Choroid plexus epithelial cell (primary cell): Measurements from ENCODE around the gene ARSH.
"Not testable (repeated sequence)": the region's sequence is repeated elsewhere in the genome, so short reads cannot be mapped to it uniquely, and the experiment has no call there.

Experiments used
- DNase-seq: peaks from one replicate; pipeline ENCODE4 v3.0.0-alpha.2; 2010; ENCODE audit warnings: low read depth
- H3K4me3 ChIP-seq: 2 replicates; pipeline ENCODE4 v1.5.1; 2011; ENCODE audit warnings: low read depth, mild to moderate bottlenecking, control low read depth, low read length, moderate library complexity
- TF ChIP-seq, protein P1 (sequence below): conservative IDR thresholded peaks from 2 replicates; pipeline ENCODE4 v1.5.1; 2011; ENCODE audit warnings: low read depth, mild to moderate bottlenecking, control low read depth, inconsistent platforms, low read length, moderate library complexity

ARSH gene

DNA sequence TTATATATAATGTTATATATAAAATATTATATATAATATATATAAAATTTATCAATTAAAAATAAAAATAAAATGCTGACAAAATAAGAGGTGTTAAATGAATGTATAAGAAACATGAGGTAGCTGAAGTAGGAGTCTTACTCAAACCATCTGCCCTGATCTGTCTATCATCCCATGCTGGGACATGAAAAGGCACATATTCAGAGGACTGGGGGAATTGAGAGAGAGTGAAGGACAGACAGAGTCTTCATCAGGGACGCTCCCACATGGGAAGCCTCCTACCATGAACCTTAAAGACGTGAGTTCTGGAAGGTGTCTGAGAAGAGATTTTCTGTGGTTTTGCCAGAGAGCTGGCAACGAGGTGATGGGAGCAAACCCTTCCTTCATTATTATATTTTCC, 30.9 kb downstream of the ARSH start:
- DNase-seq: no peak

DNA sequence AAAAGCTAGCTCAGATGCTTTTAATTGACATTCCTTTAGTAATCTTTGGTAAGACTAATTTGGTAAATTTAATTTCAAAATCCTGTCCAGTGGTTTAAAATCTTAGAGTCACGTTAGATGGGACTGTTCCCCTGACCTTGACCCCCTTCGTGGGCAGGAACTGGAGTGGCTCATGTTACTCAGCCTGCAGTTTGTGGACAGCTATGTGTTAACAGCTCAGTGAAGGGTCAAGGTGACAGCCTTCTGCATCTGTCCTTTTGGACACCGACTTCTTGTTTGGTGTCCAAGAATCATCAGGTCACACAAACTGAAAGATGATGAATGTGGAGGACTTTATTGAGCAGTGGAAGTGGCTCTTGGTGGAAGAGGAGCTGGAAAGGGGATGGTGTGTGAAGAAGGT, 37.9 kb downstream of the ARSH start:
- no peak for DNase-seq

More for the DNA sequence above, 30.9 kb downstream of the ARSH start:
- H3K4me3 ChIP-seq: no peak overlapping the region
- TF ChIP-seq, protein P1, sequence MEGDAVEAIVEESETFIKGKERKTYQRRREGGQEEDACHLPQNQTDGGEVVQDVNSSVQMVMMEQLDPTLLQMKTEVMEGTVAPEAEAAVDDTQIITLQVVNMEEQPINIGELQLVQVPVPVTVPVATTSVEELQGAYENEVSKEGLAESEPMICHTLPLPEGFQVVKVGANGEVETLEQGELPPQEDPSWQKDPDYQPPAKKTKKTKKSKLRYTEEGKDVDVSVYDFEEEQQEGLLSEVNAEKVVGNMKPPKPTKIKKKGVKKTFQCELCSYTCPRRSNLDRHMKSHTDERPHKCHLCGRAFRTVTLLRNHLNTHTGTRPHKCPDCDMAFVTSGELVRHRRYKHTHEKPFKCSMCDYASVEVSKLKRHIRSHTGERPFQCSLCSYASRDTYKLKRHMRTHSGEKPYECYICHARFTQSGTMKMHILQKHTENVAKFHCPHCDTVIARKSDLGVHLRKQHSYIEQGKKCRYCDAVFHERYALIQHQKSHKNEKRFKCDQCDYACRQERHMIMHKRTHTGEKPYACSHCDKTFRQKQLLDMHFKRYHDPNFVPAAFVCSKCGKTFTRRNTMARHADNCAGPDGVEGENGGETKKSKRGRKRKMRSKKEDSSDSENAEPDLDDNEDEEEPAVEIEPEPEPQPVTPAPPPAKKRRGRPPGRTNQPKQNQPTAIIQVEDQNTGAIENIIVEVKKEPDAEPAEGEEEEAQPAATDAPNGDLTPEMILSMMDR: no peak

DNA sequence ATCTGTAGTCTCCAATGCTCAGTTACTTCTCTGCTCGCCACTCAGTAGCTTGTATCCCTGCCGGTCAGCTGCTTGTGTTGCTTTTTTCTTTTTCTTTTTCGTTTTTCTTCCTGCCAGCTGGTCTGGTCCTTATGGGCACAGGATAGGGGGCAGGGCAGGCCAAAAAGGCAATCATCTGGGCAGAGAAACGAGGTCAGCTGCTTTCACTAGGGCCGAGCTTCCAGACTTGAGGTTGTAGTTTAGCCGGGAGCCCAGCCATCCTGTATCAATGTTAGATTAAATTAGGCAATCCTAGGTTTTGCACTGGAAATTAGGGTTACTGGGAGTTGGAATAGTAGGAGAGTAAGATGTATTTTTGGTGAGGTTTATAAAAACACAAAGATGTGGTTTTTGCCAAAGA, 38.3 kb downstream of the ARSH start:
- no peak for DNase-seq
- no peak overlapping the region for H3K4me3 ChIP-seq
- TF ChIP-seq, protein P1: no peak

More for the DNA sequence above, 37.9 kb downstream of the ARSH start:
- no peak overlapping the region for H3K4me3 ChIP-seq
- TF ChIP-seq, protein P1: no peak

DNA sequence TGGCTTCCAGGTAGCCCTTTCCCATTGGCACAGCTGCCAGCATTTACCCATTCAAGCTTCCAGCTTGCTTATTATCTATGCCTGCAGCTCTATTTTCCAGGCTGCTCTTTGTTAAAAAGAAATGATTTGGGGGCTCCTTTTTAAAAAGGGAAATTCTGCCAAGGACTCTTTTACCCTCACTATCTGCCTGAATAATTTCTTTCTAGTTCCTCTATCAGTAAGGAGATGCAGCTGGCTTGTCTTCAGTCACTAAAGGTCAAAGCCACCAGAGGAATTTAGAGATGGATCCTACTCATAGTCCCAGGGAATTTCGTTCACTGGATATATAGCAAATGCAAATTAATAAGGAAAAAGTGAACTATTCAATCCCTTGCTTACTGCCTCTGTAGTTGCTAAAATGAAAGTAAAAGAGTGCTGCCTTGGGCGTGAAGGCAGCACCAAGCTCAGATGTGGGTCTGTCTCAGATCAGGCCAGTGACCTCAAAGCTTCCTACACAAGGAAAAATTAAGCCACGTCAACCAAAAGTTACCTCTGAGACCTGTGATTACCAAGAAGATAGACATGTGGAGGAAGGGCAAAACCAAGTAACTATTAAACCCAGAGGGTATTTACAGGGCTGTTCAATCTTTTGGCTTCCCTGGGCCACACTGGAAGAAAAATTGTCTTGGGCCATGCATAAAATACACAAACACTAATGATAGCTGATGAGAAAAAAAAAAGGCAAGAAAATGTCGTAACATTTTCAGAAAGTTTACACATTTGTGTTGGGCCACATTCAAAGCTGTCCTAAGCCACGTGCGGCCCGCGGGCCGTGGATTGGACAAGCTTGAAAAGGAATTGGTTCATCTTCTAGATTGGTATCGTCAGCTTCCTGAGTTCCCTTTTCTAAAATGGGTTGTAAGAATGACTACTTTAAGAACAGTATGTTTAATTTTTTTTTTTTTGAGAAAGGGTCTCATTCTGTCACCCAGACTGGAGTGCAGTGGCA, 40.2 kb downstream of the ARSH start:
- no peak overlapping the region for H3K4me3 ChIP-seq
- DNase-seq: no peak
- TF ChIP-seq, protein P1: no peak

DNA sequence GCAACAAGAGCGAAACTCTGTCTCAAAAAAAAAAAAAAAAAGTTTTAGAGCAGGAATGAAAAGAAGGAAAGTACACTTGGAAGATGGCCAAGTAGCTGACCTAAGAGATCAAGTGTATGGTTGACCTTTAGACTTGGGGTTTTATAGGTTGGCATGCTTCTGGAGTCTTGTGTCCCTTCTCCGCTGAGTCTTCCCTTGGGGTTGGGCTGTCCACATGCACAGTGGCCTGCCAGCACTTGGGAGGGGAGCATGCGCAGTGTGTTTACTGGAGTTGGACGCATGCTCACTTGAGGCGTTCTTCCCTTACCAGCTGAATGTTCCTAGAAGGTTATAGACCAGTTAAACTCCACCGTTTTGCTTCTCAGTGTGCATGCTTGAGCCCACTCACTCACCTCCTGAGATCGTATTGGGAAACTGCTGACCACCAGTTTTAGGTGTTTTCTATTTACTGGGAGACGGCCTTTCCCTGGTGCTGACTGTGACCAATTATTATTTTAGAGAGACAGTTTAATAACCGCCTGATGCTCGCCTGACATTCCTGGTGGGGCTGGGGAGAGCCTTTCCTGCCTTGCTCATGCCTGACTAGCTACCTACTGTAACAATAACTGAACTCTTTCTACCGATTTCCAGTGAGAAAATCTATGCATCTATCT, 44.3 kb downstream of the ARSH start:
- not testable (repeated sequence) for H3K4me3 ChIP-seq, DNase-seq

DNA sequence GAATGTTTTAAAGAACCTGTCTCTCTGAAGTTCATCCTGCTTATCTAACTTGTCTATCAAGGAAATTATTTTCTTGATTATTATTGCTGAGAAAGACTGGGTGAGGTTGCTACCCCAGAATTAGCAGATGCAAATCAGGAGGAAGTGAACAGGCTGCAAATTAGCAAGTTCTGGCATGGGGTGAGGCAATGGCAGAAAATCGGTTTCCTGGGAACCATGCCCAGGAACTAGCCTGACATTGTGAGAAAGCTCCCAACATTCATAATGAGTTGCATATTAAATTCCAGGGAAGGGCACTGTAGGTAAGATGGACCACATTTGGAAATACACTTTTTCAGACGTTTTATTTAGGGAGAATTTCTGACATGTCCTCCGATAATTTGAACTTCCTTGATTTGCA, 46.5 kb downstream of the ARSH start:
- TF ChIP-seq, protein P1: no peak
- DNase-seq: no peak
- no peak overlapping the region for H3K4me3 ChIP-seq

DNA sequence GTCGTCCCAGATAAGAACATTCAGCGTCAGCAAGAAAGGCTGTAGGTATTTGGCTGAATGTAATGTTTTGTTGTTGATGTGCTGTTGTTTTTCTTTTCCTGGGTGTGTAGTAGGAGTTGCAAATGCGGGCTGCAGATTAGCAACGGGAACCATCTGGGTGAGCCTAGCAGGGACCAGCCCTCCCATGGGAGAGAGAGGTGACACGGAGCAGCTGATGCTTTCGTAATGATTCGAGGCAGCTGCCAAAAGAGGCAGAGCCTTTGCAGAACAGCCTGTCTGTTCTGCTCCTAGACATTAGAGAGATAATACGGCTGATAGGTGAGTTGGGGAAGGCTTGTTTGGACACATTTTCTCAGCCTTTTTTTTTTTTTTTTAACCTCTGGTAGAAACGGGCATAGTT, 60.2 kb downstream of the ARSH start:
- peak; percentile 13 for DNase-seq
- H3K4me3 ChIP-seq: no peak overlapping the region
- TF ChIP-seq, protein P1: no peak
